Liver (tissue), 9 donors: ENCODE results near the gene FLNB. TPM values are rescaled to one million over a fixed set of nuclear protein-coding genes. Genes with fewer than 3 reads are reported as not detected.

ENCODE experiments used
- DNase-seq: peaks from one replicate; pipeline ENCODE4 v3.0.0-alpha.2; 2017; ENCODE audit warnings: low spot score
- H3K27ac ChIP-seq, 2 donors: one replicate each; pipeline ENCODE4 v1.7.0; 2013; ENCODE audit warnings: inconsistent platforms in 2 of 2, low read length in 2 of 2, control low read depth in 1 of 2, low read depth in 1 of 2, mild to moderate bottlenecking in 1 of 2
- H3K27me3 ChIP-seq, 4 donors: one replicate each; pipeline versions ENCODE4 v1.6.1 to v1.7.0; 2013; ENCODE audit warnings: low read length in 3 of 4, inconsistent platforms in 1 of 4, mild to moderate bottlenecking in 1 of 4, moderate library complexity in 1 of 4; ENCODE audit not compliant: control insufficient read depth in 4 of 4, insufficient read depth in 4 of 4
- H3K36me3 ChIP-seq, 4 donors: one replicate each; pipeline versions ENCODE4 v1.6.1 to v1.7.0; 2013; ENCODE audit warnings: low read length in 3 of 4, mild to moderate bottlenecking in 3 of 4, low read depth in 1 of 4, moderate library complexity in 1 of 4; ENCODE audit not compliant: control insufficient read depth in 4 of 4, insufficient read depth in 3 of 4
- H3K4me1 ChIP-seq, 4 donors: one replicate each; pipeline versions ENCODE4 v1.6.1 to v1.7.0; 2013; ENCODE audit warnings: low read length in 3 of 4, mild to moderate bottlenecking in 3 of 4, moderate library complexity in 1 of 4; ENCODE audit not compliant: control insufficient read depth in 4 of 4, insufficient read depth in 4 of 4
- H3K4me3 ChIP-seq, 3 donors: one replicate each; pipeline versions ENCODE4 v1.6.1 to v1.7.0; 2013; ENCODE audit warnings: low read length in 3 of 3, control low read depth in 1 of 3, low read depth in 1 of 3, mild to moderate bottlenecking in 1 of 3
- H3K9ac ChIP-seq, 2 donors: one replicate each; pipeline ENCODE4 v1.7.0; 2013; ENCODE audit warnings: low read length in 2 of 2, mild to moderate bottlenecking in 2 of 2, moderate library complexity in 2 of 2, control low read depth in 1 of 2, low read depth in 1 of 2
- H3K9me3 ChIP-seq, 4 donors: one replicate each; pipeline versions ENCODE4 v1.6.1 to v1.7.0; 2013; ENCODE audit warnings: low read length in 3 of 4; ENCODE audit not compliant: control insufficient read depth in 4 of 4
- ATF3 ChIP-seq: IDR thresholded peaks from 2 replicates; pipeline ENCODE4 v1.6.1; 2016; ENCODE audit warnings: antibody characterized with exemption
- EGR1 ChIP-seq, 2 donors: IDR thresholded peaks; 2 replicates each; pipeline ENCODE4 v1.6.1; 2016 to 2018; ENCODE audit warnings: antibody characterized with exemption in 2 of 2, low read depth in 2 of 2
- FOXA1 ChIP-seq: IDR thresholded peaks from 2 replicates; pipeline ENCODE4 v1.6.1; 2016; ENCODE audit warnings: antibody characterized with exemption
- FOXA2 ChIP-seq: IDR thresholded peaks from 2 replicates; pipeline ENCODE4 v1.6.1; 2016; ENCODE audit warnings: antibody characterized with exemption
- GABPA ChIP-seq, 2 donors: IDR thresholded peaks in 1 of 2; conservative IDR thresholded peaks in 1 of 2; 2 replicates each; pipeline ENCODE4 v1.6.1; 2016; ENCODE audit warnings: antibody characterized with exemption in 2 of 2, mild to moderate bottlenecking in 1 of 2, moderate library complexity in 1 of 2
- HNF4A ChIP-seq, 2 donors: conservative IDR thresholded peaks; 2 replicates each; pipeline ENCODE4 v1.6.1; 2016; ENCODE audit warnings: antibody characterized with exemption in 2 of 2, mild to moderate bottlenecking in 2 of 2
- RAD21 ChIP-seq, 2 donors: IDR thresholded peaks; 2 replicates each; pipeline ENCODE4 v1.6.1; 2016; ENCODE audit warnings: antibody characterized with exemption in 2 of 2, mild to moderate bottlenecking in 2 of 2
- RXRA ChIP-seq, 2 donors: IDR thresholded peaks; 2 replicates each; pipeline ENCODE4 v1.6.1; 2017 to 2018; ENCODE audit warnings: antibody characterized with exemption in 2 of 2, mild to moderate bottlenecking in 1 of 2
- TAF1 ChIP-seq: conservative IDR thresholded peaks from 2 replicates; pipeline ENCODE4 v1.6.1; 2016; ENCODE audit warnings: antibody characterized with exemption, mild to moderate bottlenecking
- WGBS: extraction: QIAGEN DNeasy Blood & Tissue Kit; methylation state at CpG from one replicate; pipeline ENCODE4 v1.1.7; 2013; 5-methylcytosine and 5-hydroxymethylcytosine counted together
- polyA plus RNA-seq, 2 donors: library from polyadenylated mRNA; stranded (reverse) in 1 of 2; unstranded in 1 of 2; fragments of 200-250 nt in 1 of 2; fragments of >200 nt in 1 of 2; fragmentation: Nextera tagmentation in 1 of 2; extraction: Ambion mirVana in 1 of 2; gene quantifications; one replicate each; pipeline versions ENCODE4 v1.2.1 to v1.2.3, GENCODE V29; 2013 to 2015
- total RNA-seq, 2 donors: library from RNA; depleted of rRNA; stranded (reverse); fragments of >200 nt; gene quantifications; one replicate each; pipeline ENCODE4 v1.2.3, GENCODE V29; 2014
- TF ChIP-seq, protein P1 (sequence below): IDR thresholded peaks from 2 replicates; pipeline ENCODE4 v1.6.1; 2016; ENCODE audit warnings: antibody characterized with exemption
- TF ChIP-seq, protein P2 (sequence below): IDR thresholded peaks from 2 replicates; pipeline ENCODE4 v1.6.1; 2016; ENCODE audit warnings: antibody characterized with exemption, mild to moderate bottlenecking
- TF ChIP-seq, protein P3 (sequence below): IDR thresholded peaks from 2 replicates; pipeline ENCODE4 v1.6.1; 2016; ENCODE audit warnings: antibody characterized with exemption
- donor health status: healthy.
- donor health status: healthy.
- donor health status: healthy.
- donor health status: healthy.
- donor health status: healthy.

Gene FLNB
- total and polyA plus RNA-seq, 4 donors, result 22.9 to 124 (median 44.3) TPM

DNA sequence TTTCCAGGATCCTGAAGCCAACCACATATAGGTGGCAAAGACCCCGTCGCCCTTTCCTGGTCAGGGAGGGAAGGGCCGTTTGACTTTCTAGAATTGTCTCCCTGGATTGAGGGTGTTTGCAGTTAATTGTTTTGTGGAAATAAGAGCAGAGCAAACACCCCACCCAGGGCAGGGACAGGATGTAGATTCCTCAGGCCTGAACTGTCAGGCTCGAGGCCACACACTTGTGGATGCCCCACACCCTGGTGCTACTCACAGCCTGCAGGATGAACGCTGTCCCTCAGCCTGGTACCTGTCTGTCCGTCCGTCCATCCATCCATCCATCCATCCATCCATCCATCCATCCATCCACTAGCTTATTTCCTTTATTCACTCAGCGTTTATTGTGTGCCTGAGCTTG, 29.9 kb upstream of the FLNB start:
- Histone ChIP-seq H3K27ac (no peak overlapping the region), H3K27me3 (no peaks in the 10 kb centered on the region), H3K9me3 (no peaks in the 10 kb centered on the region), H3K36me3 (no peaks in the 10 kb centered on the region), H3K9ac (no peak overlapping the region), H3K4me3 (no peak overlapping the region), H3K4me1 (no peaks in the 10 kb centered on the region)
- DNase-seq, result no peak
- 77% methylated on average over 8 of the region's 8 CpGs for WGBS
- TF ChIP-seq FOXA1, result no peak

DNA sequence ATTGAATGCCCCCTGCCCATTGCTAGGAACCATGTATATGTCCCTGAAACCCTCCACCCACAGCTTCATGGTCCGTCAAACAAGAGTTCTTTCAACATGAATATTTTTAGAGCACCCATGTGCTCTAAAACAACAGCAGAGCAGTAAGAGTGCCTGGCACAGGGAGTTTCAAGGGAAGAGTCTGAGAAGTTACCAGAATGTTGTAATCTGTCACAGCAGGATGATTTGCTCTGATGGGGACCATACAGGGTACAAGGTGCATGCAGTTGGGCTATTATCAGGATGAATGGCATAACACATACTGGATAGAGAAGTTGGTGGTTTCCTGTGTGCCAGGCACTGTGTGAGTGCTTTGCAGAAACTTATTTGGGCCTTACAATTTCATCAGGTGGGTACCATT, 27.8 kb upstream of the FLNB start:
- Histone ChIP-seq H3K36me3 (no peaks in the 10 kb centered on the region), H3K4me3 (no peak overlapping the region), H3K27ac (no peak overlapping the region), H3K9me3 (no peaks in the 10 kb centered on the region), H3K27me3 (no peaks in the 10 kb centered on the region), H3K4me1 (no peaks in the 10 kb centered on the region), H3K9ac (no peak overlapping the region)
- WGBS, result 93% methylated on average over 1 of the region's 1 CpG
- TF ChIP-seq FOXA2 (no peak), ATF3 (no peak), FOXA1 (no peak), RAD21 (IDR thresholded peaks at IDR 0.05) (no peak), HNF4A (conservative IDR thresholded peaks at IDR 0.05) (no peak), EGR1 (IDR thresholded peaks at IDR 0.05; ENCODE audit: low read depth in 2 of 2) (no peak), TAF1 (no peak), RXRA (IDR thresholded peaks at IDR 0.05) (no peak)
- TF ChIP-seq, protein P1, sequence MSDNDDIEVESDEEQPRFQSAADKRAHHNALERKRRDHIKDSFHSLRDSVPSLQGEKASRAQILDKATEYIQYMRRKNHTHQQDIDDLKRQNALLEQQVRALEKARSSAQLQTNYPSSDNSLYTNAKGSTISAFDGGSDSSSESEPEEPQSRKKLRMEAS, result no peak
- TF ChIP-seq, protein P2, sequence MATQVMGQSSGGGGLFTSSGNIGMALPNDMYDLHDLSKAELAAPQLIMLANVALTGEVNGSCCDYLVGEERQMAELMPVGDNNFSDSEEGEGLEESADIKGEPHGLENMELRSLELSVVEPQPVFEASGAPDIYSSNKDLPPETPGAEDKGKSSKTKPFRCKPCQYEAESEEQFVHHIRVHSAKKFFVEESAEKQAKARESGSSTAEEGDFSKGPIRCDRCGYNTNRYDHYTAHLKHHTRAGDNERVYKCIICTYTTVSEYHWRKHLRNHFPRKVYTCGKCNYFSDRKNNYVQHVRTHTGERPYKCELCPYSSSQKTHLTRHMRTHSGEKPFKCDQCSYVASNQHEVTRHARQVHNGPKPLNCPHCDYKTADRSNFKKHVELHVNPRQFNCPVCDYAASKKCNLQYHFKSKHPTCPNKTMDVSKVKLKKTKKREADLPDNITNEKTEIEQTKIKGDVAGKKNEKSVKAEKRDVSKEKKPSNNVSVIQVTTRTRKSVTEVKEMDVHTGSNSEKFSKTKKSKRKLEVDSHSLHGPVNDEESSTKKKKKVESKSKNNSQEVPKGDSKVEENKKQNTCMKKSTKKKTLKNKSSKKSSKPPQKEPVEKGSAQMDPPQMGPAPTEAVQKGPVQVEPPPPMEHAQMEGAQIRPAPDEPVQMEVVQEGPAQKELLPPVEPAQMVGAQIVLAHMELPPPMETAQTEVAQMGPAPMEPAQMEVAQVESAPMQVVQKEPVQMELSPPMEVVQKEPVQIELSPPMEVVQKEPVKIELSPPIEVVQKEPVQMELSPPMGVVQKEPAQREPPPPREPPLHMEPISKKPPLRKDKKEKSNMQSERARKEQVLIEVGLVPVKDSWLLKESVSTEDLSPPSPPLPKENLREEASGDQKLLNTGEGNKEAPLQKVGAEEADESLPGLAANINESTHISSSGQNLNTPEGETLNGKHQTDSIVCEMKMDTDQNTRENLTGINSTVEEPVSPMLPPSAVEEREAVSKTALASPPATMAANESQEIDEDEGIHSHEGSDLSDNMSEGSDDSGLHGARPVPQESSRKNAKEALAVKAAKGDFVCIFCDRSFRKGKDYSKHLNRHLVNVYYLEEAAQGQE, result no peak
- DNase-seq, result no peak

GRCh38 chr3:57981483-57982087, 26.6 kb upstream of the FLNB start:
- no peak for TF ChIP-seq GABPA (IDR thresholded peaks at IDR 0.05 in 1 of 2, conservative IDR thresholded peaks at IDR 0.05 in 1 of 2)
- TF ChIP-seq, protein P3, sequence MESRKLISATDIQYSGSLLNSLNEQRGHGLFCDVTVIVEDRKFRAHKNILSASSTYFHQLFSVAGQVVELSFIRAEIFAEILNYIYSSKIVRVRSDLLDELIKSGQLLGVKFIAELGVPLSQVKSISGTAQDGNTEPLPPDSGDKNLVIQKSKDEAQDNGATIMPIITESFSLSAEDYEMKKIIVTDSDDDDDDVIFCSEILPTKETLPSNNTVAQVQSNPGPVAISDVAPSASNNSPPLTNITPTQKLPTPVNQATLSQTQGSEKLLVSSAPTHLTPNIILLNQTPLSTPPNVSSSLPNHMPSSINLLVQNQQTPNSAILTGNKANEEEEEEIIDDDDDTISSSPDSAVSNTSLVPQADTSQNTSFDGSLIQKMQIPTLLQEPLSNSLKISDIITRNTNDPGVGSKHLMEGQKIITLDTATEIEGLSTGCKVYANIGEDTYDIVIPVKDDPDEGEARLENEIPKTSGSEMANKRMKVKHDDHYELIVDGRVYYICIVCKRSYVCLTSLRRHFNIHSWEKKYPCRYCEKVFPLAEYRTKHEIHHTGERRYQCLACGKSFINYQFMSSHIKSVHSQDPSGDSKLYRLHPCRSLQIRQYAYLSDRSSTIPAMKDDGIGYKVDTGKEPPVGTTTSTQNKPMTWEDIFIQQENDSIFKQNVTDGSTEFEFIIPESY, result no peak
- TF ChIP-seq EGR1 (IDR thresholded peaks at IDR 0.05; ENCODE audit: low read depth in 2 of 2), result no peak

More at GRCh38 chr3:57981483-57982087, 26.6 kb upstream of the FLNB start:
- no peaks in the 10 kb centered on the region for H3K9me3 ChIP-seq
- no peaks in the 10 kb centered on the region for H3K36me3 ChIP-seq
- WGBS, result 79% methylated on average over 10 of the region's 10 CpGs
- H3K27me3 ChIP-seq, result no peaks in the 10 kb centered on the region
- H3K4me3 ChIP-seq, result no peak overlapping the region
- no peak overlapping the region for H3K27ac ChIP-seq
- H3K9ac ChIP-seq, result no peak overlapping the region
- DNase-seq, result no peak
- H3K4me1 ChIP-seq, result no peaks in the 10 kb centered on the region
